ENCODE results near the gene PDGFB. TPM values are rescaled to one million over a fixed set of nuclear protein-coding genes. Genes with fewer than 3 reads are reported as not detected.

The PDGFB gene
- total and polyA plus RNA-seq, 9 of the 15 experiments (the other 6 are each of a cell fraction or from before 2014, with no cell fraction given): 0.07 to 4.0 (median 0.48) TPM; not detected in 1

GRCh38 chr22:39248254-39248653, 3.5 kb upstream of the PDGFB start:
- in situ Hi-C loops (cut with MboI) (no loop called here), intact Hi-C loops (cut with micrococcal nuclease) (loop anchor here (10.0 kb wide), 1 partner anchor 57 kb away; no protein-coding TSS in a partner anchor)
- no peak for DNase-seq (ENCODE audit: extremely low read depth in 1 of 4, low spot score in 3 of 4)
- no peak overlapping the region for H3K4me2 ChIP-seq (ENCODE audit: insufficient read depth, low read length)
- TF ChIP-seq THRB (CRISPR knock-in tag; conservative IDR thresholded peaks at IDR 0.05) (no peak), ZFP36 (IDR thresholded peaks at IDR 0.05; ENCODE audit: low read depth, low read length, partially characterized antibody) (peak; percentile 61), KDM4B (IDR thresholded peaks at IDR 0.05; ENCODE audit: borderline replicate concordance in 2 of 2, low read depth in 1 of 2) (no peak)
- H4K20me1 ChIP-seq (replicated peaks; ENCODE audit: control insufficient read depth, insufficient read depth, low read length): no peaks in the 10 kb centered on the region
- no peak for ATAC-seq
- peaks cover 23 to 43% of the 10 kb centered on the region in 2 experiments; a peak in 4 of 5 replicates for H3K4me1 ChIP-seq (replicated peaks in 1 of 2; ENCODE audit: control insufficient read depth in 2 of 2, insufficient read depth in 2 of 2, low read length in 2 of 2)
- CTCF ChIA-PET (ENCODE audit: low intra/inter-chr PET ratio): no interaction called here
- FAIRE-seq: no peak
- 67% methylated on average over 4 of the region's 5 CpGs for WGBS (ENCODE audit: insufficient coverage, low coverage, missing lambda C conversion rate)
- no peaks in the 10 kb centered on the region for H3K9me3 ChIP-seq (replicated peaks; ENCODE audit: control insufficient read depth, insufficient read depth, low read depth, low read length)
- no peaks in the 10 kb centered on the region; the same call in 2 of the 3 replicates for H3K79me2 ChIP-seq (ENCODE audit: control insufficient read depth, insufficient read depth, low read length)
- no peaks in the 10 kb centered on the region for H3K36me3 ChIP-seq (ENCODE audit: control insufficient read depth, insufficient read depth, low read length)
- no peak overlapping the region for H2AFZ ChIP-seq (ENCODE audit: low read depth, low read length)
- BruUV-seq (replicated peaks): no TSS peak
- no peak overlapping the region for H3K9ac ChIP-seq (ENCODE audit: insufficient read depth in 1 of 2, low read depth in 2 of 2, low read length in 2 of 2)
- peaks cover 0 to 4% of the 10 kb centered on the region in 2 experiments; a peak in 2 of 5 replicates for H3K27me3 ChIP-seq (ENCODE audit: control insufficient read depth in 2 of 2, insufficient read depth in 2 of 2, low read length in 2 of 2)
- H3K27ac ChIP-seq (ENCODE audit: extremely low read depth, low read depth, low read length): no peak overlapping the region
- H3K4me3 ChIP-seq: no peak overlapping the region
- no peaks in the 10 kb centered on the region for H3K9me1 ChIP-seq (ENCODE audit: control insufficient read depth, insufficient read depth, low read length)
- POLR2A ChIA-PET: no interaction called here

- Histone ChIP-seq H3K9ac (ENCODE audit: insufficient read depth in 1 of 2, low read depth in 2 of 2, low read length in 2 of 2) (no peak overlapping the region), H3K4me1 (replicated peaks in 1 of 2; ENCODE audit: control insufficient read depth in 2 of 2, insufficient read depth in 2 of 2, low read length in 2 of 2) (peaks cover 14 to 46% of the 10 kb centered on the region in 2 experiments; a peak in 4 of 5 replicates), H3K79me2 (ENCODE audit: control insufficient read depth, insufficient read depth, low read length) (no peaks in the 10 kb centered on the region; the same call in 2 of the 3 replicates), H3K4me2 (ENCODE audit: insufficient read depth, low read length) (no peak overlapping the region), H3K27me3 (ENCODE audit: control insufficient read depth in 2 of 2, insufficient read depth in 2 of 2, low read length in 2 of 2) (peaks cover 0 to 4% of the 10 kb centered on the region in 2 experiments; a peak in 2 of 5 replicates), H3K36me3 (ENCODE audit: control insufficient read depth, insufficient read depth, low read length) (no peaks in the 10 kb centered on the region), H3K4me3 (no peak overlapping the region), H3K9me3 (replicated peaks; ENCODE audit: control insufficient read depth, insufficient read depth, low read depth, low read length) (no peaks in the 10 kb centered on the region), H2AFZ (ENCODE audit: low read depth, low read length) (no peak overlapping the region), H4K20me1 (replicated peaks; ENCODE audit: control insufficient read depth, insufficient read depth, low read length) (no peaks in the 10 kb centered on the region), H3K9me1 (ENCODE audit: control insufficient read depth, insufficient read depth, low read length) (no peaks in the 10 kb centered on the region), H3K27ac (ENCODE audit: extremely low read depth, low read depth, low read length) (no peak overlapping the region)
- FAIRE-seq: no peak
- no peak for ATAC-seq
- no TSS peak for BruUV-seq (replicated peaks)
- in situ Hi-C loops (cut with MboI) (no loop called here), intact Hi-C loops (cut with micrococcal nuclease) (loop anchor here (10.0 kb wide), 1 partner anchor 57 kb away; no protein-coding TSS in a partner anchor)
- ChIA-PET POLR2A (no interaction called here), CTCF (ENCODE audit: low intra/inter-chr PET ratio) (no interaction called here)
- no peak for DNase-seq (ENCODE audit: extremely low read depth in 1 of 4, low spot score in 3 of 4)
- TF ChIP-seq CBFA2T3 (IDR thresholded peaks at IDR 0.05): no peak
- no peak for TF ChIP-seq ID3 (CRISPR knock-in tag; IDR thresholded peaks at IDR 0.05)
- no peak for TF ChIP-seq ID3 (tag; IDR thresholded peaks at IDR 0.05)
- no peak for TF ChIP-seq ZKSCAN8 (CRISPR knock-in tag; IDR thresholded peaks at IDR 0.05)
- no peak for TF ChIP-seq RNF219 (CRISPR knock-in tag; IDR thresholded peaks at IDR 0.05)
- TF ChIP-seq TCF3 (CRISPR knock-in tag; IDR thresholded peaks at IDR 0.05): no peak
- WGBS (ENCODE audit: insufficient coverage, low coverage, missing lambda C conversion rate): 74% methylated on average over 5 of the region's 7 CpGs
Observed at GRCh38 chr22:39247361-39247760, 2.6 kb upstream of the PDGFB start.

Measured in K562 (cell line).